Left ventricle myocardium inferior (tissue), 1 donor: ENCODE measurements around the gene CACNA2D2. TPM values are rescaled to one million over a fixed set of nuclear protein-coding genes. Genes with fewer than 3 reads are reported as not detected.
A peak's percentile ranks its signal among the peaks of the same experiment; 100 is the strongest.

Experiments
- DNase-seq: peaks from one replicate; pipeline ENCODE4 v3.0.0-alpha.2; 2020
- H3K27ac ChIP-seq: fragments of 200-600 bp; replicated peaks from 2 replicates; pipeline ENCODE4 v1.8.0; 2021
- H3K27me3 ChIP-seq: fragments of 200-600 bp; 2 replicates; pipeline ENCODE4 v1.8.0; 2021; ENCODE audit warnings: low read depth
- H3K36me3 ChIP-seq: fragments of 200-600 bp; 2 replicates; pipeline ENCODE4 v1.8.0; 2021
- H3K4me1 ChIP-seq: fragments of 200-600 bp; 2 replicates; pipeline ENCODE4 v1.8.0; 2021
- H3K4me3 ChIP-seq: fragments of 200-600 bp; 2 replicates; pipeline ENCODE4 v1.8.0; 2021; ENCODE audit warnings: mild to moderate bottlenecking, moderate library complexity
- H3K9me3 ChIP-seq: fragments of 200-600 bp; replicated peaks from 2 replicates; pipeline ENCODE4 v1.8.0; 2021
- CTCF ChIP-seq: fragments of 200-600 bp; IDR thresholded peaks from 2 replicates; pipeline ENCODE4 v1.8.0; 2021; ENCODE audit warnings: antibody characterized with exemption, mild to moderate bottlenecking, borderline replicate concordance
- intact Hi-C: fragments of 100-400 bp; cut with micrococcal nuclease; formaldehyde crosslinking; loops from one replicate; pipeline ENCODE4 v1.11.0; 2022
- total RNA-seq: library from RNA; stranded (reverse); fragmentation: NEBNext Ultra II Directional; extraction: Animal tissue kit (Norgen Biotek cat#: 25700); gene quantifications from one replicate; pipeline ENCODE4 v1.2.1, GENCODE V29; 2021
- donor health status: DM: no; HTN: yes; CAD: no; lungs with severe emphysema.

The CACNA2D2 gene
- total RNA-seq, 1 donor from 2014 or later: 2.3 TPM

- H3K27me3 ChIP-seq: no peaks in the 10 kb centered on the region
- intact Hi-C loops: no loop called here
- peak overlapping the region; percentile 99 for H3K27ac ChIP-seq
- H3K4me3 ChIP-seq: peak overlapping the region; percentile 86
- no peaks in the 10 kb centered on the region for H3K9me3 ChIP-seq
- no peak for TF ChIP-seq CTCF
- peaks cover 97% of the 10 kb centered on the region for H3K4me1 ChIP-seq
- peaks cover 45% of the 10 kb centered on the region for H3K36me3 ChIP-seq
- DNase-seq: no peak
These were observed 184.1 kb downstream of the CACNA2D2 start for GRCh38 chr3:50319181-50319893.

GRCh38 chr3:50318615-50319014, 184.8 kb downstream of the CACNA2D2 start:
- Histone ChIP-seq H3K36me3 (peaks cover 45% of the 10 kb centered on the region), H3K4me3 (peak overlapping the region; percentile 86), H3K9me3 (no peaks in the 10 kb centered on the region), H3K27ac (peak overlapping the region; percentile 99), H3K27me3 (no peaks in the 10 kb centered on the region), H3K4me1 (peaks cover 96% of the 10 kb centered on the region)
- intact Hi-C loops: no loop called here
- no peak for DNase-seq
- TF ChIP-seq CTCF: no peak

- intact Hi-C loops: no loop called here
- no peak for DNase-seq
- Histone ChIP-seq H3K4me3 (peak overlapping the region; percentile 86), H3K27ac (peak overlapping the region; percentile 99), H3K9me3 (no peaks in the 10 kb centered on the region), H3K4me1 (peaks cover 92% of the 10 kb centered on the region), H3K36me3 (peaks cover 45% of the 10 kb centered on the region), H3K27me3 (no peaks in the 10 kb centered on the region)
- no peak for TF ChIP-seq CTCF
These were observed 185.3 kb downstream of the CACNA2D2 start for GRCh38 chr3:50318163-50318562.

GRCh38 chr3:50317300-50317699, 186.1 kb downstream of the CACNA2D2 start:
- H3K27me3 ChIP-seq: no peaks in the 10 kb centered on the region
- H3K36me3 ChIP-seq: peaks cover 45% of the 10 kb centered on the region
- H3K4me1 ChIP-seq: peaks cover 83% of the 10 kb centered on the region
- peak overlapping the region; percentile 99 for H3K27ac ChIP-seq
- TF ChIP-seq CTCF: no peak
- no peak for DNase-seq
- no peaks in the 10 kb centered on the region for H3K9me3 ChIP-seq
- intact Hi-C loops: no loop called here
- peak overlapping the region; percentile 86 for H3K4me3 ChIP-seq

GRCh38 chr3:50316657-50317242, 186.7 kb downstream of the CACNA2D2 start:
- peak overlapping the region; percentile 86 for H3K4me3 ChIP-seq
- no peaks in the 10 kb centered on the region for H3K27me3 ChIP-seq
- H3K4me1 ChIP-seq: peaks cover 78% of the 10 kb centered on the region
- DNase-seq: no peak
- peak overlapping the region; percentile 99 for H3K27ac ChIP-seq
- H3K36me3 ChIP-seq: peaks cover 45% of the 10 kb centered on the region
- no peak for TF ChIP-seq CTCF
- intact Hi-C loops: no loop called here
- H3K9me3 ChIP-seq: no peaks in the 10 kb centered on the region
